IMR-90 (cell line): ENCODE data around the gene ARHGAP36. TPM values are rescaled to one million over a fixed set of nuclear protein-coding genes. Genes with fewer than 3 reads are reported as not detected.

Source experiments
- ATAC-seq: fragments of 200-7000 bp; cut with Tn5 transposase; 2 replicates; pipeline ENCODE4 v1.9.1; 2020; ENCODE audit warnings: low read depth, mild to moderate bottlenecking, moderate library complexity
- BruUV-seq: library from RNA; stranded (reverse); fragments of 400-500 nt; replicated peaks from 2 replicates; lab custom pipeline; 2021; lab: Mats Ljungman, UMichigan
- CTCF ChIA-PET: fragments of 300-600 bp; formaldehyde crosslinking; extraction: SDS; loops from one replicate; lab custom pipeline; 2021; ENCODE audit warnings: antibody characterized with exemption; lab: Yijun Ruan, JAX
- POLR2A ChIA-PET: fragments of 300-600 bp; sonication (Branson Sonifier 250); formaldehyde crosslinking; loops from one replicate; lab custom pipeline; 2022; ENCODE audit warnings: antibody characterized with exemption; ENCODE audit not compliant: unreplicated experiment; lab: Charles Lee
- DNase-seq: peaks from one replicate; pipeline ENCODE4 v3.0.0; 2013
- H2AFZ ChIP-seq: replicated peaks from 2 replicates; pipeline ENCODE3; 2013; ENCODE audit warnings: low read length, mild to moderate bottlenecking; ENCODE audit not compliant: poor library complexity
- H2AK5ac ChIP-seq: 2 replicates; pipeline ENCODE4 v1.6.1; 2013; ENCODE audit warnings: low read depth, low read length, inconsistent platforms
- H2AK9ac ChIP-seq: replicated peaks from 2 replicates; pipeline ENCODE3; 2013; ENCODE audit warnings: mild to moderate bottlenecking, low read depth, low read length, moderate library complexity; ENCODE audit not compliant: poor library complexity
- H2BK120ac ChIP-seq: 2 replicates; pipeline ENCODE4 v1.6.1; 2013; ENCODE audit warnings: low read depth, low read length, inconsistent platforms
- H2BK15ac ChIP-seq: 3 replicates; pipeline ENCODE4 v1.6.1; 2013; ENCODE audit warnings: low read depth, low read length, inconsistent platforms
- H2BK20ac ChIP-seq: 2 replicates; pipeline ENCODE4 v1.6.1; 2013; ENCODE audit warnings: low read depth, mild to moderate bottlenecking, inconsistent platforms, low read length, moderate library complexity
- H2BK5ac ChIP-seq: 2 replicates; pipeline ENCODE4 v1.6.1; 2013; ENCODE audit warnings: mild to moderate bottlenecking, low read depth, low read length, inconsistent platforms; ENCODE audit not compliant: poor library complexity, severe bottlenecking
- H3K14ac ChIP-seq: replicated peaks from 2 replicates; pipeline ENCODE4 v1.6.1; 2013; ENCODE audit warnings: low read depth, low read length, inconsistent platforms
- H3K18ac ChIP-seq: 2 replicates; pipeline ENCODE4 v1.6.1; 2013; ENCODE audit warnings: low read depth, low read length, control low read depth
- H3K23ac ChIP-seq: 2 replicates; pipeline ENCODE4 v1.6.1; 2013; ENCODE audit warnings: low read depth, low read length, inconsistent platforms
- H3K27ac ChIP-seq: 2 replicates; pipeline ENCODE4 v1.5.1; 2013; ENCODE audit warnings: mild to moderate bottlenecking, control low read depth, low read length; ENCODE audit not compliant: insufficient read depth
- H3K27me3 ChIP-seq: 2 replicates; pipeline ENCODE4 v1.6.1; 2013; ENCODE audit warnings: low read length; ENCODE audit not compliant: control insufficient read depth, insufficient read depth
- H3K36me3 ChIP-seq: 2 replicates; pipeline ENCODE4 v1.6.1; 2013; ENCODE audit warnings: low read length, mixed read lengths; ENCODE audit not compliant: control insufficient read depth, insufficient read depth
- H3K4ac ChIP-seq: 2 replicates; pipeline ENCODE4 v1.6.1; 2013; ENCODE audit warnings: low read depth, low read length, inconsistent platforms
- H3K4me1 ChIP-seq: 2 replicates; pipeline ENCODE4 v1.6.1; 2013; ENCODE audit warnings: low read length, mixed read lengths; ENCODE audit not compliant: control insufficient read depth, insufficient read depth
- H3K4me2 ChIP-seq: 2 replicates; pipeline ENCODE4 v1.6.1; 2013; ENCODE audit warnings: low read depth, mild to moderate bottlenecking, control low read depth, low read length, moderate library complexity
- H3K4me3 ChIP-seq: 2 replicates; pipeline ENCODE4 v1.5.1; 2013; ENCODE audit warnings: low read depth, mild to moderate bottlenecking, control low read depth, low read length, moderate library complexity; ENCODE audit not compliant: insufficient read depth
- H3K56ac ChIP-seq: 2 replicates; pipeline ENCODE4 v1.6.1; 2013; ENCODE audit warnings: low read length, inconsistent platforms; ENCODE audit not compliant: insufficient read depth; ENCODE audit errors: extremely low read depth
- H3K79me1 ChIP-seq, 2 experiments: 2 replicates each; pipeline ENCODE4 v1.6.1; 2013; ENCODE audit warnings: low read length in 2 of 2, inconsistent platforms in 1 of 2, low read depth in 1 of 2
- H3K9ac ChIP-seq: 2 replicates; pipeline ENCODE4 v1.6.1; 2013; ENCODE audit warnings: low read depth, low read length, control low read depth
- H3K9me1 ChIP-seq: 2 replicates; pipeline ENCODE4 v1.6.1; 2013; ENCODE audit warnings: low read length, inconsistent platforms; ENCODE audit not compliant: insufficient read depth
- H3K9me3 ChIP-seq: 2 replicates; pipeline ENCODE4 v1.6.1; 2013; ENCODE audit warnings: low read length; ENCODE audit not compliant: control insufficient read depth, insufficient read depth
- H4K20me1 ChIP-seq: 2 replicates; pipeline ENCODE4 v1.6.1; 2013; ENCODE audit warnings: low read length, inconsistent platforms; ENCODE audit not compliant: insufficient read depth
- H4K5ac ChIP-seq: 2 replicates; pipeline ENCODE4 v1.6.1; 2013; ENCODE audit warnings: mild to moderate bottlenecking, low read depth, low read length, control low read depth
- H4K8ac ChIP-seq, 2 experiments: 2 replicates each; pipeline ENCODE4 v1.6.1; 2013; ENCODE audit warnings: low read depth in 2 of 2, low read length in 2 of 2, control low read depth in 1 of 2, inconsistent platforms in 1 of 2
- H4K91ac ChIP-seq: 2 replicates; pipeline ENCODE4 v1.6.1; 2013; ENCODE audit warnings: low read depth, low read length, inconsistent platforms; ENCODE audit not compliant: insufficient read depth
- BHLHE40 ChIP-seq: fragments of 150-350 bp; IDR thresholded peaks from 2 replicates; pipeline ENCODE4 v1.6.1; 2016; ENCODE audit warnings: mild to moderate bottlenecking, low read depth, low read length
- CEBPB ChIP-seq: IDR thresholded peaks from 2 replicates; pipeline ENCODE4 v1.6.1; 2012; ENCODE audit warnings: low read depth, low read length, improper control_type of control experiment
- CHD1 ChIP-seq: IDR thresholded peaks from 2 replicates; pipeline ENCODE4 v1.6.1; 2012; ENCODE audit warnings: low read depth, low read length, improper control_type of control experiment
- CTCF ChIP-seq: conservative IDR thresholded peaks from 2 replicates; pipeline ENCODE4 v1.5.1; 2012; ENCODE audit warnings: mild to moderate bottlenecking, low read depth, low read length, improper control_type of control experiment
- ELK1 ChIP-seq: fragments of 150-350 bp; IDR thresholded peaks from 2 replicates; pipeline ENCODE4 v1.6.1; 2016; ENCODE audit warnings: low read depth, mild to moderate bottlenecking, low read length, moderate library complexity, borderline replicate concordance
- FOS ChIP-seq: fragments of 150-350 bp; IDR thresholded peaks from 2 replicates; pipeline ENCODE4 v1.6.1; 2016; ENCODE audit warnings: low read depth, low read length
- MAFK ChIP-seq: IDR thresholded peaks from 2 replicates; pipeline ENCODE4 v1.6.1; 2012; ENCODE audit warnings: low read depth, low read length, improper control_type of control experiment
- MAZ ChIP-seq: IDR thresholded peaks from 2 replicates; pipeline ENCODE4 v1.6.1; 2012; ENCODE audit warnings: low read depth, mild to moderate bottlenecking, low read length, improper control_type of control experiment, moderate library complexity, borderline replicate concordance
- MXI1 ChIP-seq: IDR thresholded peaks from 2 replicates; pipeline ENCODE4 v1.6.1; 2012; ENCODE audit warnings: low read depth, mild to moderate bottlenecking, low read length, moderate library complexity, borderline replicate concordance
- NFE2L2 ChIP-seq: fragments of 150-350 bp; IDR thresholded peaks from 2 replicates; pipeline ENCODE4 v1.6.1; 2016; ENCODE audit warnings: low read depth, mild to moderate bottlenecking, low read length
- POLR2A ChIP-seq: IDR thresholded peaks from 2 replicates; pipeline ENCODE4 v1.6.1; 2012; ENCODE audit warnings: mild to moderate bottlenecking, low read depth, low read length
- RAD21 ChIP-seq: IDR thresholded peaks from 2 replicates; pipeline ENCODE4 v1.6.1; 2012; ENCODE audit warnings: low read length, improper control_type of control experiment
- RCOR1 ChIP-seq: IDR thresholded peaks from 2 replicates; pipeline ENCODE4 v1.6.1; 2012; ENCODE audit warnings: mild to moderate bottlenecking, low read length, improper control_type of control experiment; ENCODE audit not compliant: insufficient replicate concordance
- RFX5 ChIP-seq: IDR thresholded peaks from 2 replicates; pipeline ENCODE4 v1.8.0; 2012; ENCODE audit warnings: low read depth, mild to moderate bottlenecking, low read length, moderate library complexity
- SMC3 ChIP-seq: fragments of 150-350 bp; IDR thresholded peaks from 2 replicates; pipeline ENCODE4 v1.6.1; 2016; ENCODE audit warnings: low read depth, mild to moderate bottlenecking, antibody characterized with exemption, low read length, moderate library complexity
- USF2 ChIP-seq: fragments of 150-350 bp; IDR thresholded peaks from 2 replicates; pipeline ENCODE4 v1.6.1; 2017; ENCODE audit warnings: mild to moderate bottlenecking, antibody characterized with exemption, low read length, low read depth
- WGBS, 2 experiments: methylation state at CpG; one replicate each; pipeline versions ENCODE4 v1.1.5 to v1.1.7; 2013; ENCODE audit warnings: missing lambda C conversion rate in 2 of 2; ENCODE audit not compliant: insufficient read length in 1 of 2; ENCODE audit errors: extremely low coverage in 2 of 2; 5-methylcytosine and 5-hydroxymethylcytosine counted together
- dilution Hi-C: fragments of 300-500 bp; cut with HindIII; formaldehyde crosslinking; loops from one replicate; pipeline ENCODE4 v1.14.3; 2018; ENCODE audit warnings: low sequenced_read_pairs; ENCODE audit not compliant: unreplicated experiment
- in situ Hi-C: fragments of 300-500 bp; cut with MboI; formaldehyde crosslinking; loops from 3 replicates; pipeline ENCODE4 v1.14.3; 2019; ENCODE audit warnings: low sequenced_read_pairs, inconsistent platforms, mixed read lengths
- intact Hi-C: fragments of 100-400 bp; cut with micrococcal nuclease; formaldehyde crosslinking; loops from 2 replicates; pipeline ENCODE4 v1.10.0; 2022
- polyA plus RNA-seq, 3 experiments: library from polyadenylated mRNA; depleted of rRNA; stranded (reverse); fragments of >200 nt; gene quantifications; 2 replicates each; pipeline ENCODE4 v1.2.3, GENCODE V29; 2012; ENCODE audit warnings: low replicate concordance in 1 of 3
- total RNA-seq: library from RNA; depleted of rRNA; stranded (reverse); fragments of >200 nt; gene quantifications from 2 replicates; pipeline ENCODE4 v1.2.3, GENCODE V29; 2012

The ARHGAP36 gene
- total and polyA plus RNA-seq, 2 of the 4 experiments (the other 2 are of a cell fraction): not detected

GRCh38 chrX:131060147-131060546, 2.0 kb downstream of the ARHGAP36 start:
- no TSS peak for BruUV-seq
- 37% methylated on average over 3 of the region's 3 CpGs; no CpG with 5 or more reads in 1 of the 2 experiments for WGBS, 2 experiments
- H3K27ac ChIP-seq: no peak overlapping the region

More at GRCh38 chrX:131060147-131060546, 2.0 kb downstream of the ARHGAP36 start:
- Histone ChIP-seq H3K9me1 (no peaks in the 10 kb centered on the region), H3K23ac (no peak overlapping the region), H3K4me1 (no peaks in the 10 kb centered on the region), H2BK5ac (no peak overlapping the region), H2AK9ac (no peak overlapping the region), H2BK120ac (no peak overlapping the region), H3K9ac (no peak overlapping the region), H4K20me1 (no peaks in the 10 kb centered on the region), H3K4me2 (no peak overlapping the region), H2AK5ac (no peak overlapping the region), H3K18ac (no peak overlapping the region), H3K36me3 (no peaks in the 10 kb centered on the region), H3K4me3 (no peak overlapping the region), H2BK20ac (no peak overlapping the region), H4K5ac (no peak overlapping the region), H2BK15ac (no peak overlapping the region), H3K79me1 (no peaks in the 10 kb centered on the region), H3K56ac (no peak overlapping the region), H3K27me3 (peaks cover 4% of the 10 kb centered on the region), H4K8ac (no peak overlapping the region), H4K91ac (no peak overlapping the region), H3K14ac (no peak overlapping the region), H3K4ac (no peak overlapping the region), H3K9me3 (no peaks in the 10 kb centered on the region), H2AFZ (no peak overlapping the region)
- ATAC-seq (no peak), DNase-seq (no peak)
- CTCF ChIA-PET: interaction anchor here (1.2 kb wide), 1 partner anchor 9 kb away, joined by 3 read pairs; no protein-coding TSS in a partner anchor
- TF ChIP-seq FOS (no peak), CEBPB (no peak), RCOR1 (no peak), MAFK (no peak), ELK1 (no peak), CTCF (no peak), BHLHE40 (no peak), RAD21 (no peak), USF2 (no peak), MXI1 (no peak), POLR2A (no peak), SMC3 (no peak), RFX5 (no peak), CHD1 (no peak), MAZ (no peak), NFE2L2 (no peak)
- POLR2A ChIA-PET: no interaction called here
- intact Hi-C loops (no loop called here), dilution Hi-C loops (no loop called here), in situ Hi-C loops (no loop called here)
